Tracheal epithelial cell (primary cell): ENCODE results near the gene CRPPA. TPM values are rescaled to one million over a fixed set of nuclear protein-coding genes. Genes with fewer than 3 reads are reported as not detected.

Experiments used
- total RNA-seq: library from RNA; depleted of rRNA; stranded (reverse); fragments of >200 nt; gene quantifications from 2 replicates; pipeline ENCODE4 v1.2.1, GENCODE V29; 2014

Gene CRPPA
- 0.43 and 0.96 TPM in 2 replicates for total RNA-seq

GRCh38 chr7:16421333-16422102 lies at the start of gene CRPPA:
Gene CRPPA, minus strand, starts transcription at chr7:16421538. Its CDS starts 216 bp downstream, at chr7:16421322.

GRCh38 chr7:16465469-16466361 lies 44.4 kb upstream of the CRPPA start, which contains the start of gene SOSTDC1:
Gene SOSTDC1, minus strand, starts transcription at chr7:16465738. Its CDS starts 70 bp downstream, at chr7:16465668.

Other genes with a start within 250 kb of the CRPPA start
- gene SOSTDC1, start 44.2 kb upstream of the CRPPA start, total RNA-seq: 0.24 TPM in 1 of 2 replicates, not detected in the other
- not detected in 2 replicates for gene LRRC72, start 105.3 kb upstream of the CRPPA start, total RNA-seq
- gene ANKMY2, start 224.2 kb upstream of the CRPPA start, total RNA-seq: 6.2 and 8.0 TPM in 2 replicates
- 88.9 and 95.7 TPM in 2 replicates for gene BZW2, start 224.6 kb upstream of the CRPPA start, total RNA-seq